Mammary epithelial cell (primary cell): Measurements from ENCODE around the gene PLPPR5.

Source experiments
- EZH2 ChIP-seq: IDR thresholded peaks from 2 replicates; pipeline ENCODE4 v1.6.1; 2012; ENCODE audit warnings: low read length, inconsistent platforms, borderline replicate concordance
- TF ChIP-seq, protein P1 (sequence below), 2 donors: IDR thresholded peaks in 1 of 2; conservative IDR thresholded peaks in 1 of 2; 2 replicates each; pipeline ENCODE4 v1.5.1; 2011 to 2012; ENCODE audit warnings: inconsistent platforms in 2 of 2, low read length in 2 of 2, mild to moderate bottlenecking in 2 of 2, control low read depth in 1 of 2, low read depth in 1 of 2; ENCODE audit not compliant: insufficient read depth in 1 of 2; ENCODE audit errors: extremely low read depth in 1 of 2

DNA sequence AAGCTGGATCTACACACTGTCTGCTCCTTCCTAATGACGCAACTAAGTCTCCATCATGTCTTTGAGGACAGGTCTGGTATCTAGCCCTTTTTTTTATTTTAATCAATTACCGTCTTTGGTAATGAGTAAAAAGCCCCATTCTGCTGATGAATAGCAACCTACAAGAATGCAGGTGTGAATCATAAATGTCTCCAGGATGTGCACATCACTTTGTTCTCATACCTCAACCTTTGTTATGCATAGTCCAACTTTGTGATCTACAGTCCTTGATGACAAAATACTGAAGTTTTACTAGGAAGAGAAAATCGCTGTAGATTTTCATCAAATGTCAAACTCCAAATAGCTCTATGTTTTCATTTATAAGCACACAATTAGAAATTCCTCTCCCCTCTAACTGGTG lies 39.3 kb downstream of the PLPPR5 start:
- TF ChIP-seq, protein P1, sequence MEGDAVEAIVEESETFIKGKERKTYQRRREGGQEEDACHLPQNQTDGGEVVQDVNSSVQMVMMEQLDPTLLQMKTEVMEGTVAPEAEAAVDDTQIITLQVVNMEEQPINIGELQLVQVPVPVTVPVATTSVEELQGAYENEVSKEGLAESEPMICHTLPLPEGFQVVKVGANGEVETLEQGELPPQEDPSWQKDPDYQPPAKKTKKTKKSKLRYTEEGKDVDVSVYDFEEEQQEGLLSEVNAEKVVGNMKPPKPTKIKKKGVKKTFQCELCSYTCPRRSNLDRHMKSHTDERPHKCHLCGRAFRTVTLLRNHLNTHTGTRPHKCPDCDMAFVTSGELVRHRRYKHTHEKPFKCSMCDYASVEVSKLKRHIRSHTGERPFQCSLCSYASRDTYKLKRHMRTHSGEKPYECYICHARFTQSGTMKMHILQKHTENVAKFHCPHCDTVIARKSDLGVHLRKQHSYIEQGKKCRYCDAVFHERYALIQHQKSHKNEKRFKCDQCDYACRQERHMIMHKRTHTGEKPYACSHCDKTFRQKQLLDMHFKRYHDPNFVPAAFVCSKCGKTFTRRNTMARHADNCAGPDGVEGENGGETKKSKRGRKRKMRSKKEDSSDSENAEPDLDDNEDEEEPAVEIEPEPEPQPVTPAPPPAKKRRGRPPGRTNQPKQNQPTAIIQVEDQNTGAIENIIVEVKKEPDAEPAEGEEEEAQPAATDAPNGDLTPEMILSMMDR (conservative IDR thresholded peaks at IDR 0.05 in 1 of 2, IDR thresholded peaks at IDR 0.05 in 1 of 2; ENCODE audit: extremely low read depth in 1 of 2, insufficient read depth in 1 of 2, low read depth in 1 of 2, low read length in 2 of 2): no peak
- TF ChIP-seq EZH2: no peak
